HepG2 (cell line): ENCODE measurements around the gene DGUOK. TPM values are rescaled to one million over a fixed set of nuclear protein-coding genes. Genes with fewer than 3 reads are reported as not detected.

Experiments
- ADNP ChIP-seq: sonication (generic); formaldehyde crosslinking; IDR thresholded peaks from 2 replicates; pipeline ENCODE4 v1.4.0; 2020; ENCODE audit warnings: missing genetic modification reagents
- CEBPB ChIP-seq: IDR thresholded peaks from 2 replicates; pipeline ENCODE4 v1.6.1; 2011; ENCODE audit warnings: low read depth, low read length, improper control_type of control experiment, borderline replicate concordance
- GTF2F1 ChIP-seq: fragments of 150-350 bp; IDR thresholded peaks from 2 replicates; pipeline ENCODE4 v1.6.1; 2014; ENCODE audit warnings: low read length
- NPAS2 ChIP-seq: sonication (generic); formaldehyde crosslinking; IDR thresholded peaks from 2 replicates; pipeline ENCODE4 v1.8.0; 2022; ENCODE audit warnings: mild to moderate bottlenecking, missing genetic modification reagents, borderline replicate concordance
- NR2F1 ChIP-seq, 2 experiments: fragments of 450-650 bp in 1 of 2; formaldehyde crosslinking in 1 of 2; IDR thresholded peaks; 2 replicates each; pipeline versions ENCODE4 v1.5.0 to v1.6.1; 2016 to 2020; ENCODE audit warnings: mild to moderate bottlenecking in 1 of 2, missing compliant biosample characterization in 1 of 2, missing genetic modification reagents in 1 of 2, moderate library complexity in 1 of 2
- SATB2 ChIP-seq: sonication (generic); formaldehyde crosslinking; IDR thresholded peaks from 2 replicates; pipeline ENCODE4 v1.5.0; 2020; ENCODE audit warnings: missing genetic modification reagents
- SP5 ChIP-seq: IDR thresholded peaks from 2 replicates; pipeline ENCODE4 v1.6.1; 2016; ENCODE audit warnings: low read depth, borderline replicate concordance
- WIZ ChIP-seq: sonication (generic); formaldehyde crosslinking; IDR thresholded peaks from 2 replicates; pipeline ENCODE4 v1.5.1; 2020; ENCODE audit warnings: mild to moderate bottlenecking, missing genetic modification reagents
- ZBTB38 ChIP-seq: sonication (generic); formaldehyde crosslinking; IDR thresholded peaks from 2 replicates; pipeline ENCODE4 v1.5.1; 2020; ENCODE audit warnings: mild to moderate bottlenecking, missing genetic modification reagents
- ZNF230 ChIP-seq: sonication (generic); formaldehyde crosslinking; IDR thresholded peaks from 2 replicates; pipeline ENCODE4 v1.4.0; 2020; ENCODE audit warnings: mild to moderate bottlenecking, missing genetic modification reagents
- ZNF34 ChIP-seq: sonication (generic); formaldehyde crosslinking; IDR thresholded peaks from 2 replicates; pipeline ENCODE4 v1.4.0; 2020; ENCODE audit warnings: mild to moderate bottlenecking, missing genetic modification reagents, borderline replicate concordance
- ZNF839 ChIP-seq: sonication (generic); formaldehyde crosslinking; IDR thresholded peaks from 2 replicates; pipeline ENCODE4 v1.4.0; 2020; ENCODE audit warnings: missing genetic modification reagents, mild to moderate bottlenecking, borderline replicate concordance
- ZNF850 ChIP-seq: sonication (generic); formaldehyde crosslinking; conservative IDR thresholded peaks from 2 replicates; pipeline ENCODE4 v1.9.0; 2021; ENCODE audit warnings: mild to moderate bottlenecking, missing genetic modification reagents
- ZZZ3 ChIP-seq: sonication (generic); formaldehyde crosslinking; IDR thresholded peaks from 2 replicates; pipeline ENCODE4 v1.4.0; 2020; ENCODE audit warnings: missing genetic modification reagents, mild to moderate bottlenecking, borderline replicate concordance
- polyA plus RNA-seq, 8 experiments: library from polyadenylated mRNA; depleted of rRNA in 3 of 8; stranded (reverse) in 7 of 8; unstranded in 1 of 8; fragments of >200 nt; fragmentation: Illumina TruSeq in 4 of 8; extraction: Trizol in 4 of 8; gene quantifications; 2 replicates each; pipeline versions ENCODE4 v1.2.1 to v1.2.3, GENCODE V29; 2011 to 2016; ENCODE audit warnings: low read depth in 4 of 8, missing spikeins in 1 of 8, mixed read lengths in 1 of 8; ENCODE audit not compliant: insufficient read depth in 1 of 8
- total RNA-seq, 5 experiments: library from RNA; depleted of rRNA; stranded (reverse); fragments of >200 nt; fragmentation: Illumina TruSeq; extraction: Trizol; gene quantifications; 2 replicates each; pipeline ENCODE4 v1.2.3, GENCODE V29; 2016; ENCODE audit warnings: low read depth in 1 of 5
- TF ChIP-seq, protein P1 (sequence below): sonication (generic); formaldehyde crosslinking; IDR thresholded peaks from 2 replicates; pipeline ENCODE4 v1.4.0; 2020; ENCODE audit warnings: mild to moderate bottlenecking, missing genetic modification reagents
- TF ChIP-seq, protein P2 (sequence below): sonication (generic); formaldehyde crosslinking; conservative IDR thresholded peaks from 2 replicates; pipeline ENCODE4 v1.4.0; 2020; ENCODE audit warnings: missing genetic modification reagents
- TF ChIP-seq, protein P3 (sequence below): IDR thresholded peaks from 2 replicates; pipeline ENCODE4 v1.6.1; 2016
- TF ChIP-seq, protein P4 (sequence below): sonication (generic); formaldehyde crosslinking; IDR thresholded peaks from 2 replicates; pipeline ENCODE4 v1.4.0; 2020; ENCODE audit warnings: missing genetic modification reagents
- TF ChIP-seq, protein P5 (sequence below): sonication (generic); formaldehyde crosslinking; IDR thresholded peaks from 2 replicates; pipeline ENCODE4 v1.8.1; 2023; ENCODE audit warnings: missing genetic modification reagents, mild to moderate bottlenecking, borderline replicate concordance

Gene DGUOK
- total and polyA plus RNA-seq, 2 of the 13 experiments (the other 11 are each of a cell fraction or from before 2014, with no cell fraction given), result 105 to 137 TPM

DNA sequence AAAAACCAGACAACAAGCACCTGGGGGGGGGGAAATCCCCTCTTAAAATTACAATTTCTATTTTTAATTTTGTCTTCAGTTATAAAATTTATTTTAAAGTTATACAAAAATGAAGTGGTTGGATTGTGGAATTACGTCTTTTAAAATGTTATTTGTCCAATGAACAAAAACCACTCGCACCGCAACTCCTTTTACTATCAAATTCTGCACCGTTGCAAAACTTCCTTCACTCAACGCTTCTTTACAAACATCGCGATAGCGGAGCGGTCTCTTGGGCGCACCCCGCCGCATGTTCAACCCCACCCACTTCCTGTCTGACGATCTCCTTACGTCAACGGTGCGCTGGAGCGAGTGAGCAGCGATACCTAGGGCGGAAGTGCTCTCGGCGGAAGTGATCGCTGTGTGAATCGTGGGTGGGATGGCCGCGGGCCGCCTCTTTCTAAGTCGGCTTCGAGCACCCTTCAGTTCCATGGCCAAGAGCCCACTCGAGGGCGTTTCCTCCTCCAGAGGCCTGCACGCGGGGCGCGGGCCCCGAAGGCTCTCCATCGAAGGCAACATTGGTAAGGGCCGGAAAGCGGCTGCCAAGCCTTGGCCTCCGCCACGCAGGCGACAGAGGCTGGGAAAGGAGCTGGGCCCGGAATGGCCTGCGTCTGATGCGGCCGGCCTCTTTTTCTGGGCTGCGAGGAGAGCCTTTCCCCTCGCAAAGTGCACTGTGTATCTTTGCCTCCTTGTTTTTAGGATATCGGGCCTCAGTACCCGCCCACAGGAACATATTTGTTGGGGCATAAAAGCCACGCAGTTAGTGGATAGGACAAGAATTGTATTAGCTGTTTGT is at the start of gene DGUOK (continued):
- TF ChIP-seq ZNF34 (CRISPR knock-in tag) (peak; percentile 63; the same call in 1 of the 2 replicates), ADNP (no peak), ZNF850 (CRISPR knock-in tag) (no peak), ZZZ3 (CRISPR knock-in tag) (peak; percentile 96), WIZ (CRISPR knock-in tag) (0 out of 2 replicates have a peak, but pooled peaks have one; percentile 85), NPAS2 (CRISPR knock-in tag) (no peak), SP5 (peak; percentile 89), ZBTB38 (CRISPR knock-in tag) (peak; percentile 95), ZNF839 (CRISPR knock-in tag) (no peak), NR2F1 (CRISPR knock-in tag; IDR thresholded peaks at IDR 0.05) (no peak), GTF2F1 (no peak; the same call in 1 of the 2 replicates), SATB2 (CRISPR knock-in tag) (0 out of 2 replicates have a peak, but pooled peaks have one; percentile 44), CEBPB (peak; percentile 86), ZNF230 (CRISPR knock-in tag) (peak; percentile 99)
- TF ChIP-seq, protein P1, sequence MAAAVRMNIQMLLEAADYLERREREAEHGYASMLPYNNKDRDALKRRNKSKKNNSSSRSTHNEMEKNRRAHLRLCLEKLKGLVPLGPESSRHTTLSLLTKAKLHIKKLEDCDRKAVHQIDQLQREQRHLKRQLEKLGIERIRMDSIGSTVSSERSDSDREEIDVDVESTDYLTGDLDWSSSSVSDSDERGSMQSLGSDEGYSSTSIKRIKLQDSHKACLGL (CRISPR knock-in tag), result peak; percentile 85; the same call in 1 of the 2 replicates
- TF ChIP-seq, protein P2, sequence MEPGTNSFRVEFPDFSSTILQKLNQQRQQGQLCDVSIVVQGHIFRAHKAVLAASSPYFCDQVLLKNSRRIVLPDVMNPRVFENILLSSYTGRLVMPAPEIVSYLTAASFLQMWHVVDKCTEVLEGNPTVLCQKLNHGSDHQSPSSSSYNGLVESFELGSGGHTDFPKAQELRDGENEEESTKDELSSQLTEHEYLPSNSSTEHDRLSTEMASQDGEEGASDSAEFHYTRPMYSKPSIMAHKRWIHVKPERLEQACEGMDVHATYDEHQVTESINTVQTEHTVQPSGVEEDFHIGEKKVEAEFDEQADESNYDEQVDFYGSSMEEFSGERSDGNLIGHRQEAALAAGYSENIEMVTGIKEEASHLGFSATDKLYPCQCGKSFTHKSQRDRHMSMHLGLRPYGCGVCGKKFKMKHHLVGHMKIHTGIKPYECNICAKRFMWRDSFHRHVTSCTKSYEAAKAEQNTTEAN, result no peak; the same call in 1 of the 2 replicates
- TF ChIP-seq, protein P3, sequence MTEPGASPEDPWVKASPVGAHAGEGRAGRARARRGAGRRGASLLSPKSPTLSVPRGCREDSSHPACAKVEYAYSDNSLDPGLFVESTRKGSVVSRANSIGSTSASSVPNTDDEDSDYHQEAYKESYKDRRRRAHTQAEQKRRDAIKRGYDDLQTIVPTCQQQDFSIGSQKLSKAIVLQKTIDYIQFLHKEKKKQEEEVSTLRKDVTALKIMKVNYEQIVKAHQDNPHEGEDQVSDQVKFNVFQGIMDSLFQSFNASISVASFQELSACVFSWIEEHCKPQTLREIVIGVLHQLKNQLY, result peak; percentile 33; the same call in 1 of the 2 replicates
- TF ChIP-seq, protein P4, sequence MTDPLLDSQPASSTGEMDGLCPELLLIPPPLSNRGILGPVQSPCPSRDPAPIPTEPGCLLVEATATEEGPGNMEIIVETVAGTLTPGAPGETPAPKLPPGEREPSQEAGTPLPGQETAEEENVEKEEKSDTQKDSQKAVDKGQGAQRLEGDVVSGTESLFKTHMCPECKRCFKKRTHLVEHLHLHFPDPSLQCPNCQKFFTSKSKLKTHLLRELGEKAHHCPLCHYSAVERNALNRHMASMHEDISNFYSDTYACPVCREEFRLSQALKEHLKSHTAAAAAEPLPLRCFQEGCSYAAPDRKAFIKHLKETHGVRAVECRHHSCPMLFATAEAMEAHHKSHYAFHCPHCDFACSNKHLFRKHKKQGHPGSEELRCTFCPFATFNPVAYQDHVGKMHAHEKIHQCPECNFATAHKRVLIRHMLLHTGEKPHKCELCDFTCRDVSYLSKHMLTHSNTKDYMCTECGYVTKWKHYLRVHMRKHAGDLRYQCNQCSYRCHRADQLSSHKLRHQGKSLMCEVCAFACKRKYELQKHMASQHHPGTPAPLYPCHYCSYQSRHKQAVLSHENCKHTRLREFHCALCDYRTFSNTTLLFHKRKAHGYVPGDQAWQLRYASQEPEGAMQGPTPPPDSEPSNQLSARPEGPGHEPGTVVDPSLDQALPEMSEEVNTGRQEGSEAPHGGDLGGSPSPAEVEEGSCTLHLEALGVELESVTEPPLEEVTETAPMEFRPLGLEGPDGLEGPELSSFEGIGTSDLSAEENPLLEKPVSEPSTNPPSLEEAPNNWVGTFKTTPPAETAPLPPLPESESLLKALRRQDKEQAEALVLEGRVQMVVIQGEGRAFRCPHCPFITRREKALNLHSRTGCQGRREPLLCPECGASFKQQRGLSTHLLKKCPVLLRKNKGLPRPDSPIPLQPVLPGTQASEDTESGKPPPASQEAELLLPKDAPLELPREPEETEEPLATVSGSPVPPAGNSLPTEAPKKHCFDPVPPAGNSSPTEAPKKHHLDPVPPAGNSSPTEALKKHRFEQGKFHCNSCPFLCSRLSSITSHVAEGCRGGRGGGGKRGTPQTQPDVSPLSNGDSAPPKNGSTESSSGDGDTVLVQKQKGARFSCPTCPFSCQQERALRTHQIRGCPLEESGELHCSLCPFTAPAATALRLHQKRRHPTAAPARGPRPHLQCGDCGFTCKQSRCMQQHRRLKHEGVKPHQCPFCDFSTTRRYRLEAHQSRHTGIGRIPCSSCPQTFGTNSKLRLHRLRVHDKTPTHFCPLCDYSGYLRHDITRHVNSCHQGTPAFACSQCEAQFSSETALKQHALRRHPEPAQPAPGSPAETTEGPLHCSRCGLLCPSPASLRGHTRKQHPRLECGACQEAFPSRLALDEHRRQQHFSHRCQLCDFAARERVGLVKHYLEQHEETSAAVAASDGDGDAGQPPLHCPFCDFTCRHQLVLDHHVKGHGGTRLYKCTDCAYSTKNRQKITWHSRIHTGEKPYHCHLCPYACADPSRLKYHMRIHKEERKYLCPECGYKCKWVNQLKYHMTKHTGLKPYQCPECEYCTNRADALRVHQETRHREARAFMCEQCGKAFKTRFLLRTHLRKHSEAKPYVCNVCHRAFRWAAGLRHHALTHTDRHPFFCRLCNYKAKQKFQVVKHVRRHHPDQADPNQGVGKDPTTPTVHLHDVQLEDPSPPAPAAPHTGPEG (CRISPR knock-in tag), result peak; percentile 84; the same call in 1 of the 2 replicates
- TF ChIP-seq, protein P5, sequence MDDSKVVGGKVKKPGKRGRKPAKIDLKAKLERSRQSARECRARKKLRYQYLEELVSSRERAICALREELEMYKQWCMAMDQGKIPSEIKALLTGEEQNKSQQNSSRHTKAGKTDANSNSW (CRISPR knock-in tag), result peak; percentile 52; the same call in 1 of the 2 replicates
